HG03439 (cell line): ENCODE results near the gene RRAS.

Experiments
- ATAC-seq: cut with Tn5 transposase; IDR thresholded peaks from one replicate; pipeline ENCODE4 v1.9.1; 2021; ENCODE audit warnings: mild to moderate bottlenecking, moderate library complexity; ENCODE audit not compliant: unreplicated experiment

RRAS gene

GRCh38 chr19:49596954-49597702 lies 42.8 kb downstream of the RRAS start:
- no peak for ATAC-seq

- ATAC-seq = no peak
Observed at GRCh38 chr19:49596407-49596806, 43.5 kb downstream of the RRAS start.

- no peak for ATAC-seq
Observed at GRCh38 chr19:49595819-49596404, 44.0 kb downstream of the RRAS start.

GRCh38 chr19:49594993-49595818 lies 44.7 kb downstream of the RRAS start:
- no peak for ATAC-seq

GRCh38 chr19:49594157-49594992 lies 45.6 kb downstream of the RRAS start:
- no peak for ATAC-seq

- ATAC-seq = peak; percentile 36
Observed at GRCh38 chr19:49593233-49594113, 46.5 kb downstream of the RRAS start.

- ATAC-seq = no peak
Observed at GRCh38 chr19:49592486-49593232, 47.3 kb downstream of the RRAS start.

GRCh38 chr19:49591731-49592485 lies 48.0 kb downstream of the RRAS start:
- ATAC-seq = no peak

- no peak for ATAC-seq
Observed at GRCh38 chr19:49590971-49591730, 48.8 kb downstream of the RRAS start, which contains the start of gene PRR12. Gene PRR12 (plus strand): TSS chr19:49591182. CDS start chr19:49591655, 473 bp downstream.

GRCh38 chr19:49590071-49590970 lies 49.6 kb downstream of the RRAS start:
- peak; percentile 57 for ATAC-seq

- no peak for ATAC-seq
Observed at GRCh38 chr19:49589502-49589905, 50.4 kb downstream of the RRAS start.

- no peak for ATAC-seq
Observed at GRCh38 chr19:49588365-49589122, 51.4 kb downstream of the RRAS start.

- no peak for ATAC-seq
Observed at GRCh38 chr19:49587227-49587626, 52.7 kb downstream of the RRAS start.
